HepG2 (cell line): ENCODE results near the gene PAPOLA. TPM values are rescaled to one million over a fixed set of nuclear protein-coding genes. Genes with fewer than 3 reads are reported as not detected.

ENCODE experiments used
- ARNTL ChIP-seq: sonication (generic); formaldehyde crosslinking; IDR thresholded peaks from 2 replicates; pipeline ENCODE4 v1.4.0; 2020; ENCODE audit warnings: mild to moderate bottlenecking, missing genetic modification reagents
- CBX2 ChIP-seq, 2 experiments: fragments of 200-600 bp in 1 of 2; sonication (generic); formaldehyde crosslinking in 1 of 2; IDR thresholded peaks; 2 replicates each; pipeline versions ENCODE4 v1.7.0 to v1.8.1; 2018 to 2022; ENCODE audit warnings: low read depth in 2 of 2, low read length in 1 of 2, mild to moderate bottlenecking in 1 of 2, missing genetic modification reagents in 1 of 2
- CHCHD3 ChIP-seq: sonication (generic); formaldehyde crosslinking; IDR thresholded peaks from 2 replicates; pipeline ENCODE4 v1.8.0; 2022; ENCODE audit warnings: mild to moderate bottlenecking, missing genetic modification reagents, moderate library complexity
- DMAP1 ChIP-seq: IDR thresholded peaks from 2 replicates; pipeline ENCODE4 v1.6.1; 2016
- EHMT2 ChIP-seq: fragments of 200-600 bp; sonication (generic); IDR thresholded peaks from 2 replicates; pipeline ENCODE4 v1.7.0; 2017; ENCODE audit warnings: antibody characterized with exemption, low read depth, low read length, borderline replicate concordance
- ETV5 ChIP-seq: IDR thresholded peaks from 2 replicates; pipeline ENCODE4 v1.6.1; 2018; ENCODE audit warnings: missing biosample characterization, missing genetic modification reagents, inconsistent platforms, borderline replicate concordance
- FOSL2 ChIP-seq: sonication (generic); formaldehyde crosslinking; IDR thresholded peaks from 2 replicates; pipeline ENCODE4 v1.4.0; 2020; ENCODE audit warnings: missing genetic modification reagents
- HMG20A ChIP-seq: IDR thresholded peaks from 2 replicates; pipeline ENCODE4 v1.6.1; 2016; ENCODE audit warnings: borderline replicate concordance
- NCOA1 ChIP-seq: sonication (generic); formaldehyde crosslinking; IDR thresholded peaks from 2 replicates; pipeline ENCODE4 v1.9.0; 2021; ENCODE audit warnings: missing genetic modification reagents
- PITX1 ChIP-seq: sonication (generic); formaldehyde crosslinking; IDR thresholded peaks from 2 replicates; pipeline ENCODE4 v1.5.1; 2020; ENCODE audit warnings: mild to moderate bottlenecking, missing genetic modification reagents
- RAD21 ChIP-seq: fragments of 450-650 bp; formaldehyde crosslinking; IDR thresholded peaks from 2 replicates; pipeline ENCODE4 v1.5.0; 2020; ENCODE audit warnings: mild to moderate bottlenecking
- RARG ChIP-seq: sonication (generic); formaldehyde crosslinking; IDR thresholded peaks from 2 replicates; pipeline ENCODE4 v1.4.0; 2020; ENCODE audit warnings: low read depth, mild to moderate bottlenecking, missing genetic modification reagents
- RCOR2 ChIP-seq: IDR thresholded peaks from 2 replicates; pipeline ENCODE4 v1.6.1; 2016; ENCODE audit warnings: missing biosample characterization, missing genetic modification reagents
- STAG1 ChIP-seq: sonication (generic); formaldehyde crosslinking; IDR thresholded peaks from 2 replicates; pipeline ENCODE4 v1.4.0; 2020; ENCODE audit warnings: missing genetic modification reagents
- ZNF17 ChIP-seq: sonication (generic); formaldehyde crosslinking; IDR thresholded peaks from 2 replicates; pipeline ENCODE4 v1.5.0; 2020; ENCODE audit warnings: mild to moderate bottlenecking, missing genetic modification reagents
- ZNF460 ChIP-seq: sonication (generic); formaldehyde crosslinking; IDR thresholded peaks from 2 replicates; pipeline ENCODE4 v1.5.1; 2020; ENCODE audit warnings: missing genetic modification reagents, mild to moderate bottlenecking, borderline replicate concordance
- polyA plus RNA-seq, 8 experiments: library from polyadenylated mRNA; depleted of rRNA in 3 of 8; stranded (reverse) in 7 of 8; unstranded in 1 of 8; fragments of >200 nt; fragmentation: Illumina TruSeq in 4 of 8; extraction: Trizol in 4 of 8; gene quantifications; 2 replicates each; pipeline versions ENCODE4 v1.2.1 to v1.2.3, GENCODE V29; 2011 to 2016; ENCODE audit warnings: low read depth in 4 of 8, missing spikeins in 1 of 8, mixed read lengths in 1 of 8; ENCODE audit not compliant: insufficient read depth in 1 of 8
- total RNA-seq, 5 experiments: library from RNA; depleted of rRNA; stranded (reverse); fragments of >200 nt; fragmentation: Illumina TruSeq; extraction: Trizol; gene quantifications; 2 replicates each; pipeline ENCODE4 v1.2.3, GENCODE V29; 2016; ENCODE audit warnings: low read depth in 1 of 5
- TF ChIP-seq, protein P1 (sequence below): sonication (generic); formaldehyde crosslinking; IDR thresholded peaks from 2 replicates; pipeline ENCODE4 v1.4.0; 2020; ENCODE audit warnings: mild to moderate bottlenecking, missing genetic modification reagents
- TF ChIP-seq, protein P2 (sequence below): IDR thresholded peaks from 2 replicates; pipeline ENCODE4 v1.6.1; 2016; ENCODE audit warnings: control low read depth
- TF ChIP-seq, protein P3 (sequence below): fragments of 450-650 bp; IDR thresholded peaks from 2 replicates; pipeline ENCODE4 v1.6.1; 2017
- TF ChIP-seq, protein P4 (sequence below): sonication (generic); formaldehyde crosslinking; IDR thresholded peaks from 2 replicates; pipeline ENCODE4 v1.9.0; 2022; ENCODE audit warnings: missing genetic modification reagents, mild to moderate bottlenecking, borderline replicate concordance
- TF ChIP-seq, protein P5 (sequence below): sonication (generic); formaldehyde crosslinking; IDR thresholded peaks from 2 replicates; pipeline ENCODE4 v1.5.0; 2020; ENCODE audit warnings: missing genetic modification reagents, mild to moderate bottlenecking, borderline replicate concordance

PAPOLA gene
- total and polyA plus RNA-seq, 2 of the 13 experiments (the other 11 are each of a cell fraction or from before 2014, with no cell fraction given), result 103 to 151 TPM

DNA sequence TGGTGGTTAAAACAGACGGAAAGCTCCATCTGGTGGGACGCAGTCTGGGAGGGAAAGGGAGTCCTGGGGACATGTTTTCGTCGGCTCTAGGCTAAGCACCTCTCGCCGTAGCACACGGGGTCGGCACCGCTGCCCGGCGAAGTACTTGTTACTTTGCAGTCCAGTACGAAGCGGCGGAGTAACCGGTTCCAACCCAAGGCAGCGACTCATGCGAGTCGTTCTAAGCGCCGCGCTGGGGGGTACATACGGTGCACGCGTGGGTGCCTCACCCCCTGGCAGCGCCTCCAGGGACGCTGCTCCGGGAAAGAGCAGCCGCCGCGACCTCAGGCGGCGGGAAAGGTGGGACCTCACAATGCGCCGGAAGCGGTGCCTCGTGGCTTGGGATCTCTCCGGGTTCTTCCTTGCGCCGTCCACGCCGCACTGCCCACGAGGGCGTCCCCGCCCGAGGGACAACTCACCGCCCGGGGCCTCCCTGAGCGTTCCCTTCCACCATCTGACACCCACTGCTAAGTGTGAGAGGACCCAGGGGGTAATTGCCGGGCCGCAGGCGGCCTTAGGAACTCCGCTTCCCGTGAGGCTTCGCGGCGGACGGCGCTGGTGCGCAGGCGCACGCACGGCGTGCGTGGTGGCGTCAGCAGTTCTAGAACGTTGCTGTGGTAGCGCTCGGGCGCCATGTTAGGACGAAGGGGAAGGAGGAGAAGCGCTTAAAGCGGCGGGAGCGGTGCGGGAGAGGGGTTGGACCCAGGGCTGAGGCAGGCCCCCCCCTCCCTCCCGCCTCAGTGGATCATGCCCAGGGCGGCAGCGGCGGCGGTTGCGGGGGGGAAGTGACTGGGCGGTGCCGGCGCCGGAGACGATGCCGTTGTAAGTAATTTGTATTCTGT lies at the start of gene PAPOLA (continued):
- TF ChIP-seq, protein P1, sequence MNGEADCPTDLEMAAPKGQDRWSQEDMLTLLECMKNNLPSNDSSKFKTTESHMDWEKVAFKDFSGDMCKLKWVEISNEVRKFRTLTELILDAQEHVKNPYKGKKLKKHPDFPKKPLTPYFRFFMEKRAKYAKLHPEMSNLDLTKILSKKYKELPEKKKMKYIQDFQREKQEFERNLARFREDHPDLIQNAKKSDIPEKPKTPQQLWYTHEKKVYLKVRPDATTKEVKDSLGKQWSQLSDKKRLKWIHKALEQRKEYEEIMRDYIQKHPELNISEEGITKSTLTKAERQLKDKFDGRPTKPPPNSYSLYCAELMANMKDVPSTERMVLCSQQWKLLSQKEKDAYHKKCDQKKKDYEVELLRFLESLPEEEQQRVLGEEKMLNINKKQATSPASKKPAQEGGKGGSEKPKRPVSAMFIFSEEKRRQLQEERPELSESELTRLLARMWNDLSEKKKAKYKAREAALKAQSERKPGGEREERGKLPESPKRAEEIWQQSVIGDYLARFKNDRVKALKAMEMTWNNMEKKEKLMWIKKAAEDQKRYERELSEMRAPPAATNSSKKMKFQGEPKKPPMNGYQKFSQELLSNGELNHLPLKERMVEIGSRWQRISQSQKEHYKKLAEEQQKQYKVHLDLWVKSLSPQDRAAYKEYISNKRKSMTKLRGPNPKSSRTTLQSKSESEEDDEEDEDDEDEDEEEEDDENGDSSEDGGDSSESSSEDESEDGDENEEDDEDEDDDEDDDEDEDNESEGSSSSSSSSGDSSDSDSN (CRISPR knock-in tag), result peak; percentile 75
- peak; percentile 79; the same call in 1 of the 2 replicates for TF ChIP-seq ETV5 (CRISPR knock-in tag)
- TF ChIP-seq DMAP1 (CRISPR knock-in tag), result peak; percentile 96
- TF ChIP-seq PITX1 (CRISPR knock-in tag), result no peak
- TF ChIP-seq, protein P2, sequence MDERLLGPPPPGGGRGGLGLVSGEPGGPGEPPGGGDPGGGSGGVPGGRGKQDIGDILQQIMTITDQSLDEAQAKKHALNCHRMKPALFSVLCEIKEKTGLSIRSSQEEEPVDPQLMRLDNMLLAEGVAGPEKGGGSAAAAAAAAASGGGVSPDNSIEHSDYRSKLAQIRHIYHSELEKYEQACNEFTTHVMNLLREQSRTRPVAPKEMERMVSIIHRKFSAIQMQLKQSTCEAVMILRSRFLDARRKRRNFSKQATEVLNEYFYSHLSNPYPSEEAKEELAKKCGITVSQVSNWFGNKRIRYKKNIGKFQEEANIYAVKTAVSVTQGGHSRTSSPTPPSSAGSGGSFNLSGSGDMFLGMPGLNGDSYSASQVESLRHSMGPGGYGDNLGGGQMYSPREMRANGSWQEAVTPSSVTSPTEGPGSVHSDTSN (CRISPR knock-in tag), result no peak
- TF ChIP-seq, protein P3, sequence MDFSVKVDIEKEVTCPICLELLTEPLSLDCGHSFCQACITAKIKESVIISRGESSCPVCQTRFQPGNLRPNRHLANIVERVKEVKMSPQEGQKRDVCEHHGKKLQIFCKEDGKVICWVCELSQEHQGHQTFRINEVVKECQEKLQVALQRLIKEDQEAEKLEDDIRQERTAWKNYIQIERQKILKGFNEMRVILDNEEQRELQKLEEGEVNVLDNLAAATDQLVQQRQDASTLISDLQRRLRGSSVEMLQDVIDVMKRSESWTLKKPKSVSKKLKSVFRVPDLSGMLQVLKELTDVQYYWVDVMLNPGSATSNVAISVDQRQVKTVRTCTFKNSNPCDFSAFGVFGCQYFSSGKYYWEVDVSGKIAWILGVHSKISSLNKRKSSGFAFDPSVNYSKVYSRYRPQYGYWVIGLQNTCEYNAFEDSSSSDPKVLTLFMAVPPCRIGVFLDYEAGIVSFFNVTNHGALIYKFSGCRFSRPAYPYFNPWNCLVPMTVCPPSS, result no peak
- TF ChIP-seq NCOA1, result peak; percentile 91
- no peak for TF ChIP-seq CBX2 (IDR thresholded peaks at IDR 0.05; ENCODE audit: low read depth, low read length)
- no peak for TF ChIP-seq CBX2 (CRISPR knock-in tag; IDR thresholded peaks at IDR 0.05; ENCODE audit: low read depth)
- 0 out of 2 replicates have a peak, but pooled peaks have one; percentile 38 for TF ChIP-seq FOSL2 (CRISPR knock-in tag)
- no peak for TF ChIP-seq ARNTL (CRISPR knock-in tag)
- no peak for TF ChIP-seq STAG1
- no peak for TF ChIP-seq RARG (CRISPR knock-in tag)
- peak; percentile 79; the same call in 1 of the 2 replicates for TF ChIP-seq ZNF17 (CRISPR knock-in tag)
- peak; percentile 54; the same call in 1 of the 2 replicates for TF ChIP-seq RAD21 (CRISPR knock-in tag)
- no peak for TF ChIP-seq RCOR2 (CRISPR knock-in tag)
- no peak for TF ChIP-seq CHCHD3
- TF ChIP-seq, protein P4, sequence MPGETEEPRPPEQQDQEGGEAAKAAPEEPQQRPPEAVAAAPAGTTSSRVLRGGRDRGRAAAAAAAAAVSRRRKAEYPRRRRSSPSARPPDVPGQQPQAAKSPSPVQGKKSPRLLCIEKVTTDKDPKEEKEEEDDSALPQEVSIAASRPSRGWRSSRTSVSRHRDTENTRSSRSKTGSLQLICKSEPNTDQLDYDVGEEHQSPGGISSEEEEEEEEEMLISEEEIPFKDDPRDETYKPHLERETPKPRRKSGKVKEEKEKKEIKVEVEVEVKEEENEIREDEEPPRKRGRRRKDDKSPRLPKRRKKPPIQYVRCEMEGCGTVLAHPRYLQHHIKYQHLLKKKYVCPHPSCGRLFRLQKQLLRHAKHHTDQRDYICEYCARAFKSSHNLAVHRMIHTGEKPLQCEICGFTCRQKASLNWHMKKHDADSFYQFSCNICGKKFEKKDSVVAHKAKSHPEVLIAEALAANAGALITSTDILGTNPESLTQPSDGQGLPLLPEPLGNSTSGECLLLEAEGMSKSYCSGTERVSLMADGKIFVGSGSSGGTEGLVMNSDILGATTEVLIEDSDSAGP, result peak; percentile 97
- TF ChIP-seq, protein P5, sequence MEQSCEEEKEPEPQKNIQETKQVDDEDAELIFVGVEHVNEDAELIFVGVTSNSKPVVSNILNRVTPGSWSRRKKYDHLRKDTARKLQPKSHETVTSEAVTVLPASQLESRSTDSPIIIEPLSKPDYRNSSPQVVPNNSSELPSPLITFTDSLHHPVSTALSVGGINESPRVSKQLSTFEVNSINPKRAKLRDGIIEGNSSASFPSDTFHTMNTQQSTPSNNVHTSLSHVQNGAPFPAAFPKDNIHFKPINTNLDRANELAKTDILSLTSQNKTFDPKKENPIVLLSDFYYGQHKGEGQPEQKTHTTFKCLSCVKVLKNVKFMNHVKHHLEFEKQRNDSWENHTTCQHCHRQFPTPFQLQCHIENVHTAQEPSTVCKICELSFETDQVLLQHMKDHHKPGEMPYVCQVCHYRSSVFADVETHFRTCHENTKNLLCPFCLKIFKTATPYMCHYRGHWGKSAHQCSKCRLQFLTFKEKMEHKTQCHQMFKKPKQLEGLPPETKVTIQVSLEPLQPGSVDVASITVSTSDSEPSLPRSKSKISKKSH (CRISPR knock-in tag), result no peak
- 0 out of 2 replicates have a peak, but pooled peaks have one; percentile 10 for TF ChIP-seq HMG20A (CRISPR knock-in tag)
- no peak for TF ChIP-seq EHMT2
- TF ChIP-seq ZNF460 (CRISPR knock-in tag), result peak; percentile 51; the same call in 1 of the 2 replicates
